Measurements from ENCODE around the gene SEPTIN1. TPM values are rescaled to one million over a fixed set of nuclear protein-coding genes. Genes with fewer than 3 reads are reported as not detected.
A peak's percentile ranks its signal among the peaks of the same experiment; 100 is the strongest.

The SEPTIN1 gene
- total and polyA plus RNA-seq, 2 of the 13 experiments (the other 11 are each of a cell fraction or from before 2014, with no cell fraction given), result 0.18 to 0.67 TPM

- TF ChIP-seq HINFP (CRISPR knock-in tag; IDR thresholded peaks at IDR 0.05; ENCODE audit: low read depth) (no peak), BCL3 (CRISPR knock-in tag; IDR thresholded peaks at IDR 0.05) (no peak), SALL1 (CRISPR knock-in tag; IDR thresholded peaks at IDR 0.05) (no peak), ZNF430 (CRISPR knock-in tag; IDR thresholded peaks at IDR 0.05) (no peak; the same call in 1 of the 2 replicates), ZNF780A (CRISPR knock-in tag; IDR thresholded peaks at IDR 0.05) (no peak), JARID2 (CRISPR knock-in tag; IDR thresholded peaks at IDR 0.05; ENCODE audit: insufficient replicate concordance) (no peak), UBTF (CRISPR knock-in tag; IDR thresholded peaks at IDR 0.05) (peak; percentile 58), GLMP (CRISPR knock-in tag; IDR thresholded peaks at IDR 0.05; ENCODE audit: borderline replicate concordance) (no peak), MAF1 (CRISPR knock-in tag; IDR thresholded peaks at IDR 0.05; ENCODE audit: borderline replicate concordance) (no peak), ARNT2 (CRISPR knock-in tag; IDR thresholded peaks at IDR 0.05; ENCODE audit: low read depth) (no peak), ZNF768 (CRISPR knock-in tag; IDR thresholded peaks at IDR 0.05) (no peak), KMT2A (CRISPR knock-in tag; IDR thresholded peaks at IDR 0.05) (peak; percentile 32; the same call in 1 of the 2 replicates), ZNF205 (CRISPR knock-in tag; IDR thresholded peaks at IDR 0.05) (no peak), EEA1 (CRISPR knock-in tag; IDR thresholded peaks at IDR 0.05; ENCODE audit: borderline replicate concordance) (0 out of 2 replicates have a peak, but pooled peaks have one; percentile 48), MXD4 (CRISPR knock-in tag; IDR thresholded peaks at IDR 0.05) (0 out of 2 replicates have a peak, but pooled peaks have one; percentile 27), HNF1A (IDR thresholded peaks at IDR 0.05; ENCODE audit: low read depth) (no peak), HNF1A (CRISPR knock-in tag; IDR thresholded peaks at IDR 0.05; ENCODE audit: borderline replicate concordance) (0 out of 2 replicates have a peak, but pooled peaks have one; percentile 19), ZNF253 (CRISPR knock-in tag; IDR thresholded peaks at IDR 0.05; ENCODE audit: borderline replicate concordance) (no peak)
These were observed 13.0 kb downstream of the SEPTIN1 start (continued) for GRCh38 chr16:30369091-30369937.
